ENCODE results near the gene AMZ1.

GRCh38 chr7:2646336-2646679 is 41.7 kb upstream of the AMZ1 start:
- TF ChIP-seq, protein P1, sequence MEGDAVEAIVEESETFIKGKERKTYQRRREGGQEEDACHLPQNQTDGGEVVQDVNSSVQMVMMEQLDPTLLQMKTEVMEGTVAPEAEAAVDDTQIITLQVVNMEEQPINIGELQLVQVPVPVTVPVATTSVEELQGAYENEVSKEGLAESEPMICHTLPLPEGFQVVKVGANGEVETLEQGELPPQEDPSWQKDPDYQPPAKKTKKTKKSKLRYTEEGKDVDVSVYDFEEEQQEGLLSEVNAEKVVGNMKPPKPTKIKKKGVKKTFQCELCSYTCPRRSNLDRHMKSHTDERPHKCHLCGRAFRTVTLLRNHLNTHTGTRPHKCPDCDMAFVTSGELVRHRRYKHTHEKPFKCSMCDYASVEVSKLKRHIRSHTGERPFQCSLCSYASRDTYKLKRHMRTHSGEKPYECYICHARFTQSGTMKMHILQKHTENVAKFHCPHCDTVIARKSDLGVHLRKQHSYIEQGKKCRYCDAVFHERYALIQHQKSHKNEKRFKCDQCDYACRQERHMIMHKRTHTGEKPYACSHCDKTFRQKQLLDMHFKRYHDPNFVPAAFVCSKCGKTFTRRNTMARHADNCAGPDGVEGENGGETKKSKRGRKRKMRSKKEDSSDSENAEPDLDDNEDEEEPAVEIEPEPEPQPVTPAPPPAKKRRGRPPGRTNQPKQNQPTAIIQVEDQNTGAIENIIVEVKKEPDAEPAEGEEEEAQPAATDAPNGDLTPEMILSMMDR (IDR thresholded peaks at IDR 0.05) = no peak
- no peak for TF ChIP-seq POLR2A (IDR thresholded peaks at IDR 0.05)
- TF ChIP-seq POLR2AphosphoS5 (IDR thresholded peaks at IDR 0.05) = no peak
- no peak for TF ChIP-seq EP300 (IDR thresholded peaks at IDR 0.05)
